GM11168 (cell line): Measurements from ENCODE around the gene CCR6.

Experiments used
- in situ Hi-C: fragments of 300-500 bp; cut with MboI; formaldehyde crosslinking; loops from one replicate; pipeline ENCODE4 v1.12.0; 2022; ENCODE audit warnings: low sequenced_read_pairs; ENCODE audit not compliant: unreplicated experiment

The CCR6 gene

DNA sequence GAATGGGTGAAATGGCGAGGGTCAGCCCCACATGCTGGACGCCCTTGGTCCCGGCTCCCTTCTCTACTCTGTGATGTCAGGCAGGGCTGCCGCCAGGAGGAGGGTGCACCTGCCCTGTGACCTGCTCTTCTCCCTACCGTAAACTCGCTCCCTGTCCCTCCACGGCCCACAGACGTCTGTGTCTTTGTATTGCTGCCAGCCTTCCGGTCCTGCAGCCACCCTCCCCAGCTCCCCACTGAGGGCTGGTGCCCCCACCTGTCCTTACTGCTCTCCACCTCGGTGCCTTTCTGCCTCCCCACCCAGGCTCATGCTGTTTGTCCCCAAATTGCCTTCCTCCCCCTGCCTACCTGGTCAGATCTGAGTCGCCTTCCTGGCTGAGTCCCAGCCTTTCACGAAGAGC lies 4.1 kb upstream of the CCR6 start:
- in situ Hi-C loops, result no loop called here

DNA sequence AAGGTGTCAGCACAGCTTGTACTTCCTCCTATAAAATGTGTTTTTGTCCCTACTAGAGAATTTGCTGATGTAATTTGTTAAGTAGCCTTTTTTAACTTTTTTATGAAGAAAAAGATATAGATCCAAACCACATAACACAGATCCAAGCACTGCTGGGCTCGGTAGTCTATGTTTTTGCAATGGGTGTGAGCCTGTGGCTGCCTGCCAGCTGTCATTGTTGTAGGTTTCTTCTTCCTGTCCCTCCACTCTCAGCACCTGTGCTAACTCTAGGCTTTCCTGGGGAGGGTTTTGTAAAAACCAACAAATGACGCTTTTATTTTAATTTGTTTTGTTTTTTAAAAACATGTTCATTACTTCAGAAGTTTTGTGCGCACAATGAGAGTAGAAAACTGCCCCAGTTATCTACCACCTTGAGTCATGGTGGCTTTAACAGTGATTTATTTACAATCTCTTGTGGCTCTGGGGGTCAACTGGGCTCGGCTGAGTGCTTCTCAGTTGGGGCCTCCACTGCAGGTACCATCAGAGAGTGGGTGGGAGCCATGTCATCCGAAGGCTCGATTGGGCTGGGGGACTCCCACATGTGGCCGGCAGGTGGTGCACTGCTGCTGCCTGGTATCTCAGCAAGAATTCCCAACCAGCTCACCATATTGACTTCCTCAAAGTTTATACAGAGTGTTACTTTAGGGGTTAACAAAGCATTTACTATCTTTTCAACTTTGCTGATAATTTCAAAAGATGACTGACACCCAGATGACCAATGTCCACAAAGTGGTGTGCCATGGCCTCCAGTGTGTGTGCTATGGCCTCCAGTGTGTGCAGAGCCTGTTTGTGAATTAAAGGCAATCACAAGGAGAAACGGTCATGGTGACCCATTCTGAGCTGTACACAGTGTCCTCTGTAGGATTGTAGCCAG lies 3.0 kb upstream of the CCR6 start:
- in situ Hi-C loops, result no loop called here

GRCh38 chr6:167120583-167120903 lies 2.4 kb upstream of the CCR6 start:
- in situ Hi-C loops, result no loop called here

GRCh38 chr6:167121335-167121841 lies 1.5 kb upstream of the CCR6 start:
- in situ Hi-C loops, result no loop called here

DNA sequence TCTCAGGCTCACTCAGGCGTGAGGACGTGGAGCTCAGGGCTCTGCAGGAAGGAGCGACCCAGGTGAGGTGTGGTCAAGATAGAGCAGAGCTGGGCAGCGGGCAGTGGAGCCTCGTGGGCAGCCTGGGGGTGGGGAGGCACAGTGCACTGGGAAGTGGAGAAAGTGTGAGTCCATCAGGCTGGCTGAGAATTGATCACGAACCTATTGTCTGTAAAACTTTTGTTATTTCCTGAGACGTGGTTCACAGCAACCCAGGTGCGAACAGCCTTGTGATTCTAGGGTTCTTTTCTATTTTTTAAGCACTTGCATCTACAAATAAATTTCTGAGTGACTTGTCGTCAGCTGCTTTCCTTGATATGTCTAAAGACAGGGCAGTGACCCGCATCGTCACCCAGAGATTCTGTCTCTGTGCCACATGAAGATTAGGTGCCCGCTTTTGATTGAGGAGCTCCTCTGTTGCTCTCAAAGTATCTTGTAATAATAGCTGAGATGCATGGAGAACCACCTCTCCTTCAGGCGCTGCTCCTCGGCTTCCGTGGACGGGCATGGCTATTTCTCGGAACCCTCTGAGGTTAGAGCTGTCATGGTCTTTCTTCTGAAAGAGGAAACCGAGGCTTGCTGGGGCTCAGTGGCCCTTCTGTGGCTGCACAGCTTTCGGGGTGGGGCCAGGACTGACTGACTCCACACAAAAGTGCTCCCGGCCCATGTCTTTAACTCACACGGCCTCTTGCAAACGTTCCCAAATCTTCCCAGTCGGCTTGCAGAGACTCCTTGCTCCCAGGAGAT lies 662 bp upstream of the CCR6 start:
- in situ Hi-C loops, result no loop called here

- in situ Hi-C loops, result no loop called here
These were observed 1.9 kb downstream of the CCR6 start for GRCh38 chr6:167124753-167125152.

GRCh38 chr6:167125410-167125809 lies 2.5 kb downstream of the CCR6 start:
- in situ Hi-C loops, result no loop called here

GRCh38 chr6:167125855-167126349 lies 3.0 kb downstream of the CCR6 start:
- in situ Hi-C loops, result no loop called here

- in situ Hi-C loops, result no loop called here
These were observed 5.1 kb downstream of the CCR6 start for GRCh38 chr6:167127785-167128531.

GRCh38 chr6:167129159-167129558 lies 6.3 kb downstream of the CCR6 start:
- in situ Hi-C loops, result no loop called here

DNA sequence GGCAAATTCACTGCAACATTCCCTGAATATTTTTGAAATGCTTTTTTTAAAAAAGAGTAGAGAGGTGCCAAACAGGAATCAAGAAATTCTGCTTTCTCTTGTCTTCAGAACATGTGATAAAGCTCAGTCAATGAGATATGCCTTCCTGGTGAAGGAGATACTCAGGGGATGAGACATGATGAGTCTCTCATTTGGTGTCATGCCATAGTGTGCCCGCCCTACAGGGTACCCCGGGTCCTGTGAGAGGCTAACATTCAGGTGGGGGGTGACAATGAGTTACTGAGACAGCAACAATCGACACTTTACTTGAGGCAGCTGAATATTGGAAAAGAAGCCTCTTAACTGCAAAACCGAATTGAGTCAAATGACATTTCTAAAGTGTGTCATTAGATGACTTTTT lies 6.7 kb downstream of the CCR6 start:
- in situ Hi-C loops, result no loop called here

GRCh38 chr6:167130008-167130677 lies 7.2 kb downstream of the CCR6 start:
- in situ Hi-C loops, result loop anchor here (10.0 kb wide), 1 partner anchor 125 kb away; no protein-coding TSS in a partner anchor

GRCh38 chr6:167130712-167131684 lies 8.1 kb downstream of the CCR6 start:
- in situ Hi-C loops, result loop anchor here (10.0 kb wide), 1 partner anchor 126 kb away; no protein-coding TSS in a partner anchor

GRCh38 chr6:167134448-167135328 lies 11.8 kb downstream of the CCR6 start:
- in situ Hi-C loops, result loop anchor here (10.0 kb wide), 1 partner anchor 130 kb away; no protein-coding TSS in a partner anchor

DNA sequence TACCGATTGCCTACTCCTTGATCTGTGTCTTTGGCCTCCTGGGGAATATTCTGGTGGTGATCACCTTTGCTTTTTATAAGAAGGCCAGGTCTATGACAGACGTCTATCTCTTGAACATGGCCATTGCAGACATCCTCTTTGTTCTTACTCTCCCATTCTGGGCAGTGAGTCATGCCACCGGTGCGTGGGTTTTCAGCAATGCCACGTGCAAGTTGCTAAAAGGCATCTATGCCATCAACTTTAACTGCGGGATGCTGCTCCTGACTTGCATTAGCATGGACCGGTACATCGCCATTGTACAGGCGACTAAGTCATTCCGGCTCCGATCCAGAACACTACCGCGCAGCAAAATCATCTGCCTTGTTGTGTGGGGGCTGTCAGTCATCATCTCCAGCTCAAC lies 13.5 kb downstream of the CCR6 start:
- in situ Hi-C loops, result loop anchor here (10.0 kb wide), 1 partner anchor 132 kb away; no protein-coding TSS in a partner anchor

DNA sequence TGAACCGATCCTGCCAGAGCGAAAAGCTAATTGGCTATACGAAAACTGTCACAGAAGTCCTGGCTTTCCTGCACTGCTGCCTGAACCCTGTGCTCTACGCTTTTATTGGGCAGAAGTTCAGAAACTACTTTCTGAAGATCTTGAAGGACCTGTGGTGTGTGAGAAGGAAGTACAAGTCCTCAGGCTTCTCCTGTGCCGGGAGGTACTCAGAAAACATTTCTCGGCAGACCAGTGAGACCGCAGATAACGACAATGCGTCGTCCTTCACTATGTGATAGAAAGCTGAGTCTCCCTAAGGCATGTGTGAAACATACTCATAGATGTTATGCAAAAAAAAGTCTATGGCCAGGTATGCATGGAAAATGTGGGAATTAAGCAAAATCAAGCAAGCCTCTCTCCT lies 14.2 kb downstream of the CCR6 start:
- in situ Hi-C loops, result loop anchor here (10.0 kb wide), 1 partner anchor 132 kb away; no protein-coding TSS in a partner anchor

DNA sequence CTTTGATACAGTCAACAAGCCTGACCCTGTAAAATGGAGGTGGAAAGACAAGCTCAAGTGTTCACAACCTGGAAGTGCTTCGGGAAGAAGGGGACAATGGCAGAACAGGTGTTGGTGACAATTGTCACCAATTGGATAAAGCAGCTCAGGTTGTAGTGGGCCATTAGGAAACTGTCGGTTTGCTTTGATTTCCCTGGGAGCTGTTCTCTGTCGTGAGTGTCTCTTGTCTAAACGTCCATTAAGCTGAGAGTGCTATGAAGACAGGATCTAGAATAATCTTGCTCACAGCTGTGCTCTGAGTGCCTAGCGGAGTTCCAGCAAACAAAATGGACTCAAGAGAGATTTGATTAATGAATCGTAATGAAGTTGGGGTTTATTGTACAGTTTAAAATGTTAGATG lies 15.0 kb downstream of the CCR6 start:
- in situ Hi-C loops, result loop anchor here (10.0 kb wide), 1 partner anchor 133 kb away; no protein-coding TSS in a partner anchor
